Stimulated activated CD4-positive, alpha-beta T cell treated with anti-CD3 and anti-CD28 coated beads, Interleukin-1b, Interleukin-23, amount 100 ng/mL, for 4 hours (primary cell): ENCODE results near the gene CEP164.
"Not testable (repeated sequence)": the region's sequence is repeated elsewhere in the genome, so short reads cannot be mapped to it uniquely, and the experiment has no call there.

Experiments used
- DNase-seq, 2 donors: peaks; one replicate each; pipeline ENCODE4 v3.0.0-alpha.2; 2020; ENCODE audit warnings: low read depth in 2 of 2

Gene CEP164

GRCh38 chr11:117305145-117305544, 22.5 kb upstream of the CEP164 start:
- DNase-seq: no peak

DNA sequence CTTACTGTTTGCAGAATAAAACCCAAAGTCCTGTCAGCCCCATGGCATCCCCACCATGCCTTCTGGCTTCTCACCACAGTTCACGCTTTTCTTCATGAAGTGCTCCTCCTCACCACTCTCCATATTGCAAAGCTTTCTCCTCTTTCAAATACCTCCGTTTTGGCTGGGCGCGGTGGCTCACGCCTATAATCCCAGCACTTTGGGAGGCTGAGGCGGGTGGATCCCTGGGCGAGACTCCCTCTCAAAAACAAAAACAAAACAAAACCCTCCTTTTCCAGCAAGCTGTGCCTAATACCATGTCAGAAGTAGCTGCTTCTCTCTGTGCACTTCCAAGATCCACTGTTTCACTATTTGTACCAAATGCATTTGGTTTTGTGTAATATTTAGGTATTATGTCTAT, 18.3 kb upstream of the CEP164 start:
- no peak for DNase-seq

DNA sequence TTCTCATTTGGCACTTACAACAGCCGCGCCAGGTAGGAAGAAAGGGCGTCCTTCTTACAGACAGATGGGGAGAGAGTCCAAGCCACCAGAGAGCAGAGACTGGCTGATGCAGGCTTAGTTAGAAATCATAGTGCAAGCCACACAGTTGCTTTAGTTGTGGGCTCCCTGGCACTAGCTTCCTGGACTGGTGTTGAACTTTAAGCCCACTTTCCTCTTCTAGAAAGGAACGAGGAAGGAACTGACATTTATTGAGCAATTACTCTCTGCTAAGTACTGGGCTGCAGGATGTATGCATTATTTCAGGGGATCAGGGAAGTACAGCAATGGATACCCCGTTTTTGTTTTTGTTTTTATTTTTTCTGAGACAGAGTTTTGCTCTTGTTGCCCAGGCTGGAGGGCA, 14.6 kb upstream of the CEP164 start:
- DNase-seq: no peak

DNA sequence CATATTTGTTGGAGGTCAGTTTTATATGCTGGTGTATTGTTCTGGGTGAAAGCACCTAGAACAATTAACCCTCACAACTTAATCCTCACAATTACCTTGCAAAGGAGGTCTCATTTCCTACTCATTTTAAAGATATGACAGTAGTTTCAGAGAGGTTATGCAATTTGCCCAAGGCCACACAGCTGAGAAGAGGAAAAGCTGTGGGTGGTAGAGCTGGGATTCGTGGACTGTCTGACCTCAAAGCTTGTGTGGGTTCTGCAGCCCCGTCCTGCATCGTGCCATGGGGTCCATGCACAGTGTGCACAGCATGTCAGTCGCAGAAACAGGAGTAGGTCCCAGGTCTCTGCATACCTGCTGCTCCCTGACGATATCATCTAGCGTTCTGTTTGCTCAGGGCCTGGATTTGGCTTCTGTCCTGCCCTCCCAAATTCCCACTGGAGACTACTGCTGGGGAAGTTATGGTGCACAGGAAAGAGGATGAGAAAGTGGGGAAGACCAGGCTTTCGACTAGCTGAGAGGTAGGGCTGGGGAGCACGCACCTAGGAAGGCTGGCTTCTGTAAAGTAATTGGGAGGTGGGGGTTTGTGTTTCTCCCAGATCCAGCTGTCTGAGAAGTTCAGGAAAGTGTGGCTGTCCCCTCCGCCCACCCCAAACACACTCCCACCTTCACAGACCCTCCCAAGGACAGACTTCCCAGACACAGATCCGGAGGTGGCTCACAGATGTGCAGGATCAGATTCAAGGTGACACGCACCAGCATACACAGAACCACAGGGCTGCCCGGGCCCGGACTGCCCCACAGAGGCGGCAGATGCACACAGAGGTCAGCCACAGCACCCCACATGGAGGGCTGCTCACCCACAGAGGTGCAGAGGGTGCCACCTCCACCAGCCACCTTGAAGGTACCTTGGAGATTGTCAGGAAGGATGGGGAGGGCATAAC, 13.6 kb upstream of the CEP164 start:
- no peak for DNase-seq

DNA sequence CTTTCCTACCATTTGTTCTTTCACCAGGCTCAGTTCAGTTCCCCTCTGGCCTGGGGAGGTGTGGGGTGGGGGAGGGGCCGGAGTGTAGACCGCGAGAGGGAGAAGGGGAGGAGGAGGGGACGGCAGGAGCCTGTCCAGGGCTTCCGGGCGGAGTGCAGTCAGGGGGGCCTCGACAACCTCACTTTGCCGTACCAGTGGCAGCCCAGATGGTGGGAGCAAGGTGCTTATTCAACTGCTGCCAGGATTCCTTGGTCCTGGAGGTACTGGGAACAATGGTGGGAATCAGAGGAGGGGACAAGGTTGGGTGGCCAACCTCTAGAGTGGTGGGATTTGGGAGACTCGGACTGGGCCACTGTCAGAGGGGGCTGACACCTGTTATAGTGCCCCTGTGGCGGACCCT, 12.8 kb upstream of the CEP164 start:
- DNase-seq: no peak

GRCh38 chr11:117315285-117316196, 12.1 kb upstream of the CEP164 start:
- DNase-seq: peak in 1 of 2 donors; percentile 20

DNA sequence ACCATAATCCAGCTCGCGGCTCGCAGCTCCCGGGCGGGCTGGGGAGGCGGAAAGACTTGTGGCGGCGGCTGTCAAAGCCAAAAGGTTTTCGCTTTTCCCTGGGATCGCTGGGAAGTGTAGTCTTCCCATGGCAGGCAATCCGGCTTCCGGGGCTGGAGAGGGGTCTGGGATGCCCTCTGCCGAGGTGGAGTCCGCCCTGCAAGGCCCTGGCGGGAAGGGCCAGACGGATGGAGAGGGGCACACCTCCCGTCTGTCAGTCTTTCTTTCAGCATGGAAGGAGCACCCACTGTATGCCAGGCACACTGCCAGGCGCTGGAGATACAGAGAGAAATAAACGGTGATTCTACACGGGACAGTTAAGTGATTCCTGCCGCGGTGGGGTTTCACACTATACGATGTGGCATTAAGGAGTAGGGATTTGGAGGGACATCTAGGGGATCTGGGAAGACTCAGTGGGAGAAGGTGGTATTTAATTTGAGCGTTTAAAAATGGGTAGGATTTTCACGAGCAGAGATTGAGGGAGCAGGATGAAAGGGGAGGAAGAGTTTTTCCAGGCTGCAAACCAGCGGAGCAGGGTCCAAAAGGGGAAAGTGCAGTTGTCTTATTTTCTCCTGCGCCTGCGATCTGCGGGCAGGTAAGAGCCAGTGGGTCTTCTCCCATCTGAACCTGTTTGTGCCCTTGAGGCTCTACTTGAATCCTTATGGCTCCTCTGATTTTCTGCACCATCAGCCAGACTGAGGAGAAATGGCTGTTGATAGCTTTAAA, 11.3 kb upstream of the CEP164 start, which contains the start of gene BACE1:
TSS of gene BACE1 (minus strand) at position 60 of the 765 bp plus-strand sequence. CDS start 461 bp downstream, outside the sequence.
- DNase-seq: no peak

DNA sequence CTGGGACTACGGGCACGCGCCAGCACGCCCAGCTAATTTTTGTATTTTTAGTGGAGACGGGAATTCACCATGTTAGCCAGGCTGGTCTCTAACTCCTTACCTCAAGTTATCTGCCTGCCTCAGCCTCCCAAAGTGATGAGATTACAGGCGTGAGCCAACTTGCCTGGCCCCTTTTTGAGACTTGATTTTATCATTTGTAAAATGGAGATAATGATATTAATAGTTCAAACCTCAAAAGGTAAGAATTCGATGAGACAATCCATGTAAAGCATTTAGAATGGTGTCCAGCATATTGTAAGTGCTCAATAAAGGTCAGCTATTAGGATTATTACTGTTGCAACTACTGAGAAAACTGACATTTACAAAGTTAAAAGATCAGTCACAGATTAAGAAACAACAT, 8.9 kb upstream of the CEP164 start:
- no peak for DNase-seq

- DNase-seq: no peak
Measured at GRCh38 chr11:117319214-117319840, 8.3 kb upstream of the CEP164 start.

GRCh38 chr11:117327255-117327566, 443 bp upstream of the CEP164 start:
- not testable (repeated sequence) for DNase-seq

- DNase-seq: no peak
Measured at GRCh38 chr11:117328375-117329010, 839 bp downstream of the CEP164 start.

GRCh38 chr11:117332843-117333242, 5.2 kb downstream of the CEP164 start:
- DNase-seq: no peak

DNA sequence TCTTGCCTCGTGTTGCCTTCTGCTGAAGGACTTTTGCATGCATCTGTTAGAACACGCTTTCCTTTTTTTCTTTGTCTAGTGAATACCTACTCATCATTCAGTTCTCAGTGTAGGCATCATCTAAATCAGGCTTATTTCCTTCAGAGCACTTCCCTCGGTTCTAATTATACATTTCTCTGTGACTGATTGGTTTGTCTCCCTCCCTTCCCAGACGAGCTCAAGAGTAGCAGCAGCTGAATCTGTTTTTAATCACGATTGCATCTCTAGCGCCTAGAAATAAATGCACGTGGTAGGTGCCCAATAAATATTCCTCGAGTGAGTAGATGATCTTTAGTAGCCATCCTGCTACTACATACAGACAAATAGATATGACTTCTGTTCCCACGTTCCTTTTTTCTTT, 6.3 kb downstream of the CEP164 start:
- DNase-seq: no peak

GRCh38 chr11:117334896-117335295, 7.2 kb downstream of the CEP164 start:
- no peak for DNase-seq

GRCh38 chr11:117335399-117335798, 7.7 kb downstream of the CEP164 start:
- no peak for DNase-seq

DNA sequence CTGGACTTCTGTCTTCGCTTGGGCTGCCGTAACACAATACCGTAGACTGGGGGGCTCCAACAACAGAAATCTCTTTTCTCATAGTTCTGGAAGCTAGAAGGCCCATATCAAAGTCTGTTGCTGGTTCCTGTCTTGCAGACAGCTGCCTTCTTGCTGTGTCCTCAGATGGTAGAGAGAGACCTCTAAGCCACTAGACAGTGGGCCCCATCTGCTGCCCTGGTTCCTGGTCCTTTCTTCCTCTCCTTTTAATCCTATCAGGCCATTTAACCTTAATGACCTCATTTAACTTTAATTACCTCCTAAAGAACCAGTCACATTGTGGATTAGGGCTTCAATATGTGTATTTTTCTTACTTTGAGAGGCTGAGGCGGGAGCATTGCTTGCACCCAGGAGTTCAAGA, 9.4 kb downstream of the CEP164 start:
- DNase-seq: no peak

DNA sequence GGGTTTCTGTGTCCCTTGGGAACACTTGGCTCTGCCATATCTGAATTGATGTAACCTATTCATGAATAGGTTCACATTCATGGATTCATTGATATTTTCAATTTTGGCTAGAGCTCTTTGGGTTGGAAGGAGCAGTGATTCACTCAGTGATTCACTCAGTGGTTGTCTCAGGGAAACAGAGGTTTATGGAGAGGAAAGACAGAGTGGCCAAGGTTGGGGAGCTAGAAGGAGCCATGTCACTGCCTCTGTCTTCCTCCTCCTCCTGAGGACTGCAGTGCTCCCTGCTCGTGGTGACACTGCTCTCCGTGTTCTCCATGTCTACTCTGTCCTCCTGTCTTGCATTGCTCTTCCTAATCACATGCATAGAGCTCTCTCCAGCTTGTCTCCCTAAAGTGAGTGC, 17.4 kb downstream of the CEP164 start:
- DNase-seq: no peak

DNA sequence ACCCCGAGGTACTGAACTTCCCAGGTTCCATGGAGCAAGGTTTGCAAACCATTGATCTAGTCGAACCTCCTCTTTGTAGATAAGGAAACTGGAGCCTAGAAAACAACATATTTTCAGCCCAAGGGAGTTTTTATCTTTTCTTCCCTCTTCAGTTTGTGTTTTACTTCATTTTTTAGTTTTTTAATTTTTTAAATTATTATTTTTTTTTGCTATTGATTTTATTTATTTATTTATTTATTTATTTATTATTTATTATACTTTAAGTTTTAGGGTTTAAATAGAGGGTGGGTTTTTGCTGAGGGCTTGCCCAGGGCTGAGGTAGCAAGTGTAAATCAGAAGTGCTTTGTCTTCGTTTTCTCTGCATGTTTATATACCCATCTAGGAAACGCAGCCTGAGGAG, 26.9 kb downstream of the CEP164 start:
- no peak for DNase-seq

- no peak for DNase-seq
Measured at GRCh38 chr11:117356126-117356890, 28.7 kb downstream of the CEP164 start.

DNA sequence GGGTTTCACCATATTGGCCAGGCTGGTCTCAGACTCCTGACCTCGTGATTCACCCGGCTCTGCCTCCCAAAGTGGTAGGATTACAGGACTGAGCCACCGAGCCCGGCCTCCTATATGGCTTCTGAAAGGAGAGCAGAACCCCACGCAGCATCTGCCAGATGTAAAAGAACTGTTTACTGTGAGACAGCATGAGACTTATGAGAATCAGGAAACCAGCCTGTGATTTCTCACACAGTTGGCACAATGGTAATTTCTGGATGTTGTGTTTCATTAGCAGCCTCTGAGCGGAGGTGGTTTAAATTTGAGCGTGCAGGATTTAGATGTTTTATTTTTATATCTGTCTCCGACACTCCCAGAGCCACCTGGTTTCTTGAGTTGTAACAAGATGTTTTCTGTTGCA, 33.8 kb downstream of the CEP164 start:
- DNase-seq: no peak
